Right lung (tissue), 5 donors: ENCODE data around the gene HMCN1. TPM values are rescaled to one million over a fixed set of nuclear protein-coding genes. Genes with fewer than 3 reads are reported as not detected.

ENCODE experiments used
- DNase-seq, 2 donors: peaks; one replicate each; pipeline ENCODE4 v3.0.0-alpha.2; 2013
- polyA plus RNA-seq, 5 donors: library from polyadenylated mRNA; unstranded; fragments of 120-200 nt; gene quantifications; one replicate each; pipeline versions ENCODE4 v1.2.1 to v1.2.3, GENCODE V29; 2013; ENCODE audit warnings: inconsistent platforms in 1 of 5, low replicate concordance in 1 of 5; ENCODE audit not compliant: insufficient read length in 5 of 5, insufficient read depth in 1 of 5

Gene HMCN1
- polyA plus RNA-seq, 5 donors, result 28.1 to 56.5 (median 45.8) TPM

DNA sequence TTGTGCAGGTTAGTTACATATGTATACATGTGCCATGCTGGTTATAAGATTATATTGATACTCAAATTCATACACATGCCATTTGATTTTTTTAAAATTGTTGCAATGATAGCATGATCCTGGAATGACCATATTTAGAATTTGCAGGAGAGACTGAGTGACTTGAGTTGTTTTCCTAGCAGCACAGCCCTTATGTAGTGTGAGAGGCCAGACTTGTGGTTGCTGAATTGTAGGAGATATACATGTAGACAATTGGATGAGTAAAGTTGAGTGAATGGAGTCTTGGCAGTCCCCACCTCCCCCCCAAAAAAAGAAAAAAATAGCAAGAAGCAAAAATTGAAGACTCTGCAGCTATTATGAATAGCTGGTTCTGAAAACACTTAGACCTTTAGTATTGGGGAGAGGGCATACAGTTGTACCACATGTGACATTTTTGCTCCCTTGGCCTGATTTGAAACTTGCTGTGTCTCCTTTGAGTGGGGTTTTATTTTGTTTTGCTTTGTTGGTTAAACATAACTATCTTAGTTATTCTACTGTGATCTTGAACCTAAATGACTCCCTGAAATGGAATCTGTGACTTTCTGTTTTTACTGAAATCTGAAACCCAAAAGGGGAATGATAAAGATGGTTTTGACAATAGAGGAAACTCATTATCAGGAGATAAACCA lies 280.3 kb downstream of the HMCN1 start:
- no peak for DNase-seq

DNA sequence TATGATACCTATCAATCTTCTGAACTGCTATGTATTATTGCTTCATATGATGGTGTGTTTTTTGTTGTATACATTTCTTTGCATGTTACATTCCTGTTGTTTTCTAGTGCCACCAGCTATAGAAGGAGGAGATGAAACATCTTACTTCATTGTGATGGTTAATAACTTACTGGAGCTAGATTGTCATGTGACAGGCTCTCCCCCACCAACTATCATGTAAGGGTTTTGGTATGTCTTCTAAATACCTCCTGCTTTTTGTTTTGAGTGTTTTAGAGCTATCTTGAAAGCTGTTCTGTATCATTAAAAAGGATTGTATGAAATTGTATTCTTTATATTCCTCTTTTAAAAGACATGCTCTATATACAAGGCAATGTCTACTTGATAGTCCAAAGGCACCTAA lies 282.7 kb downstream of the HMCN1 start:
- no peak for DNase-seq

DNA sequence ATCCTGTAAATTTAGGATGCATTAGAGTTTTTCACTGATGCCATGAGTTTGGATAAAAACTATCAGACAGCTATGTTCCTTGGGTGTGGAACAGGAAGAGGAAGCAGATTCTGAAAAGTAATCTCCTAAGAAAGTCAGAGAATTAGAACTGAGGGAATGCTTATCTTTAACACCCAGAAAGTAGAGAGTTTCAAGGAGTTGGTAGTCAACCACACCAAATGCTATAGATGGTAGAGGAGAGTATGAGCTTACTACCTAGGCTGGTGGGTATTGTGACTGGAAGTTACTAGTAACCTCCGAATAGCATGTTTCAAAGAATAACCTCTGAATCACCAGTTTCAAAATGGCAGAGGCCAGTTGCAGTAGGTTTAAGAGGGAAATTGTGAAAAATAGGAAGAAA lies 288.0 kb downstream of the HMCN1 start:
- DNase-seq, result no peak

DNA sequence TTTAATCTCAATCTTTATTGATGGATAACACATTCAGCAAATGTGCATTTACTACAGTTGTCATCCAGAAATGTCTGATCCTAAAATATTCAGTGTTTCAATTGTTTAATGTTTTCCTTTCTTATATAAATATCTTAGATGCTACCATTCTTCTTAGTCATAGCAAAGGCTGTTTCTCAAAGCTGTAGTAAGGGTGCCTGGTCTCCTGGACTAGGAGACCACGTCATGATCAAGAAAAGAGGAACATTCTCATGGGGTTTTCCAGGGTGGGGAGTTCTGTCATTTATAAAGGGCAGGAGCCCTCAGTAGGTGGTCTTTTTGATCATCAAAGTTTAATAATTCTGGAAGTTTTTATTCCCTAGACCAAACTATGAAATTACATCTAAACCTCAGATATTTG lies 292.8 kb downstream of the HMCN1 start:
- DNase-seq, result no peak

DNA sequence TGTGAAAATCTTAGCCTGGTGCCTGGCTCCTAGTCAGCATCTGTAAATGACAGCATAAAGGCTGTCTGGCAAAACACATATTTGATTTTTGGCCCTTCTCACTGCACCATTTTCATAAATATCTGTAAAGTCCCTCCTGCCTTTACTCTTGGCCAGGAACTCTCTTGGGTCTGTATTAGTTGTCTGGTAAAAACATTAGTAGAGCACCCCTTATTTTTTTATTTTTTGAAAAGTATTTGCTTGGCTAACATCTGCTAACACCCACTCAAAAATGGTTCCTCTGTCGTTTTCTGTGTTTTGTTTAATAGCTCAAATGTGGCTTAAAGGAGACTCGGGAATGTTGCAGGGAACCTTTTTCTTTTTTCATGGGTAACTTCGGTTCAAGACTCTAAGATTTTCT lies 293.4 kb downstream of the HMCN1 start:
- DNase-seq, result no peak

DNA sequence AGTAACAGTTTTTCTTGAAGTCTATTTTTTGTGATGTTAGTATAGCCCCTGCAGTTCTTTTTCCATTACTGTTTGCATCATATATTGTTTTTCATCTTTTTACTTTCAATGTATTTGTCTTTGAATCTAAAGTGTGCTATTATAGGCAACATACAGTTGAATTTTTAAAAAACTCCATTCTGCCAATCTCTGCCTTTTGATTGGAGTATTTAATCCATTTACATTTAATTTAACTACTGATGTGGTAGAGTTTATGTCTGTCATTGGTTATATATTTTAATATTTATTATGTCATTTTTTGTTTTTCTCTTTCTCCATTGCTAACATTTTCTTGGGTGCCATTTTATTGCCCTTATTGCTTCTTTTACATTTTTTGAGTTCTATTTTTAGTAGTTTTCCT lies 296.3 kb downstream of the HMCN1 start:
- no peak for DNase-seq

DNA sequence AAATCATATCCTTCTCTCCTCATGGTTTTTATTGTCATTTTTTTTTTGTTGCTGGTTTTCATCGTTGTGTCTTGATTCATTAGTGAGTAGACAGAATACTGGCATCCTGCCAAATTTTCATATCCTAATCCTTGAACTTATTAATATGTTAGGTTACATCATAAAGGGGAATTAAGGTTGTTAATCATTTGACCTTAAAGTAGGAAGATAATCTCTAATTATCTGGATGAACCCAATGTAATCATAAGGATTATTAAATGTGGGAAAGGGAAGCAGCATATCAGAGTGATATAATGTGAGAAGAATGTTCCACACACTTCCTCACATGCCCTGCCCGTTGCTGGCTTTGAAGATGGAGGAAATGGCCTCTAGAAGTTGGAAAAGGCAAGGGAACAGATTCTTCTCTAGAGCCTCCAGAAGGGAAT lies 299.7 kb downstream of the HMCN1 start:
- DNase-seq, result no peak

DNA sequence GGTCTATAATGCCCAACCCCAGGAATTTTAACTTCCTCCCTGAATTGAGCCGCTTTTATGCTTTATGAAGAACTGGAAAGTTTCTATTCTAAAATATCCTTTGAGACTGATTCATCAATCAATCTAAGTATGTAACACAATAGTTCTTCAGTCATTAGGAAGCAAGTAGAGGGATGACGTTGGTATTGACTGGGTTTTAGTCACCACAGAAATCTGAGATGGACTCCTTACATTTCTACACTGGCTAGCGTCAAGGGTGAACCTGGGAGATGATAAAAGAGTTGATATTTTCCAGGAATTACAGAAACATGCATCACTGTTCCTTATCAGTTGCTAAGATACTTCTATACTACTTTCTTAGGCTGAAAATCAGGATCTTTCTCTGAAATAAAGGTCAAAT lies 308.0 kb downstream of the HMCN1 start:
- no peak for DNase-seq

DNA sequence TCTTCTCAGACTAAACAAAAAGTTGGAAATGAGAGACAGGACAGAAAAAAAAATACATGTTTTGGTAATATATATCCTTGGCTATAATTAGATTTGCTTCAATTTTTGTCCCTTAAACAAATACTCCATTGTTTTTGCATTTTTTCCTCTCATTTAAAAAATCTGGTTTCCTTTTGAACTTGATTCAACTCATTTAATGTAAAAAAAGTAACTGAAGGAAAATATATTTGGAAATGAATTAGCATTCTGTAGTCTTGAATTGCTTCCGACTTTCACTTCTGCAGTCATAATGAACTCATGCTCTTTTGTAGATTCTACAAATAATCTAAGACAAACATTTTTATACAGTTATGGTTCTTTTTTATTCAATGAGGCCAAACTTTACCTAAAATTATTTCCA lies 309.1 kb downstream of the HMCN1 start:
- no peak for DNase-seq

DNA sequence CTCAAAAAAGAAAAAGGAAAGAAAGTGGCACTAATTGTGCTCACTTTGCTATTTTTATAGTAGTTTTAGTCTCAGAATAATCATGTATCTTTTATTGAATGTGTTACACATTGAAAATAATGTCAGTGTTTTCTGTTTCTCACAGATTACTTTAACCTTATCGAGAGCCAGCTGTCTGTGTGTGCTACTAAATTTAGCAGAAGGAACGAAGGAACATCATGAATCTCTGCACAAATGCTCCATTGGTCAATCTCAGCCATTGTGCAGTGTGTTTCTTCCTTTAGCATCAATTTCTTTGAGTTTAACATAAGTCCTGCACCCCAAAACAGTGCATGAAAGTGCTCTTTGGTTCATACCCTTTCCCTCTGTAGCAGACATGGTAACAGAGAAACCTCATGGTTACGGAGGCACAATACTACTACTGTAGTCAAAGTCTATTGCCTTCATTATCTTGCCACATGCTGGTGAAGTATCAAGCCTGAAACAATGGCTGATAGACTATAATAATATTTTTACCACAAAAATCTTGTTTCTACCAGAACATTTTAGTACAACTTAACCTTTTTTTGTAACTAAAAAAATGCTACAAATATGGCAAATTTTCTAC lies 310.0 kb downstream of the HMCN1 start:
- no peak for DNase-seq

DNA sequence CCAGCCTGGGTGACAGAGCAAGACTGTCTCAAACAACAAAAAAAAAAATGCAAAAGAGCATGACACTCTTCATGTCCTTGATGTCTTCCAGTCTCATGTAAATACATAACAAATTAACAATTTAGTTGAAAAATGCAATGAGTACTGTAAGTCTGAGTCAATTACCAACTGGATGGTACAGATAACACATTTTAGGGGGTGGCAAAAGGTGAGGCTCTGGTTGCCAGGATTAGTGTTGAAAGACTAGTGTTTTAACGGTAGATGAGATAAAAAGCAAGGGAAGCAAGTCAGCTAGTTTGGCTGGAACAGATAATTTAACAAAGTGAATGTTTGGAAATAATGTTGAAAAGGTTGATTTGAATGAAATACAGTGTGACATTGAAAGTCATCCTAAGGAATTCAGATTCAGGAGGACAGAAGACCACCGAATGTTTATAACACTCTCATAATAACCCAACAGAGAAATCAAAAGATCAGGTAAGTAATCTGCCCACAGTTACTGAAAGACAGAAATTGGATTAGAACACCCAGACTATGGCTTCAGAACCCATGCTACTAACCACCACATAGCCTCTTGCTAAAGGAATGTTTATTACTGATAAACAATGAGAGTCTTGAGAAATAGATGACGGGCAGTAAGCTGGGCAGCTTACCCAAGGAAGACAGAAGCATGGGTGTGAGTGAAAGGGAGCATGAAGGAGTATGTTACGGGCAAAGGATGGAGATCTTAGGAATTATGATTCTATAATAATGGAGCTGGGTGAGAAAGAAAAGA lies 312.4 kb downstream of the HMCN1 start:
- no peak for DNase-seq

DNA sequence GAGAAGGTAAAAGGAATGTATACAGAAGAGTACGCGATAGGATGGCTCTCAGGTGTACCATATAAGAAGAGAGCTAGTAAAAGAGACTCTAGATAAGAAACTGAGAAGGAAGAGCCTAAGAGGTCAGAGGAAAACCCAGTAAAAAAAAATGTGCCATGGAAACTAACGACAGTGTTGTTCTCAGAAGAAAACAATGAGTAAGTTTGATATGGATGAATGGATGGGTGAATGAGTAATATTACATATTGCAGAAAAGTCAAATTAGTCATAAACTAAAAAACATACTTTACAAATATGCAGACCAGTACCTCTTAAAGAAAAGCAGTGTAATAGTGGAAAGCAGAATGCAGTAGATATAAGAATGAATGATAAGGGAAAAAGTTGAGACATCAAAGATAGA lies 316.2 kb downstream of the HMCN1 start:
- DNase-seq, result no peak

DNA sequence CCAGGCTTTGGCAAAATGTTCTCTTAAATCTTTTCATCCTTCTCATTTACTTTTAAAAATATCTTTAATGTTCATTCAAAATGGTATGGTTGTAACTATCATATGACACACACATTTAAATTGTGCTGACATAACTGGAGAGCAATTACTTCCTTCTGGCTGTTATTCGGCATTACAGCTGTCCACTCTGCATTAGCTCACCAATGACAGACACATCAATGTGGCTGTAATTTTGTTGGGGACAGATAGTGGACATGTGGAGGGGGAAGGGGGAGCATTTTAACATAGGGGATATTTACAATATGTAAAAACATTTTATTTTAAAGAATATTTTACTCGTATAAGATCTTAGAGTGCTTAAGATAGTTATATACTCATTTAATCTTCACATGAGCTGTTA lies 319.8 kb downstream of the HMCN1 start:
- no peak for DNase-seq

DNA sequence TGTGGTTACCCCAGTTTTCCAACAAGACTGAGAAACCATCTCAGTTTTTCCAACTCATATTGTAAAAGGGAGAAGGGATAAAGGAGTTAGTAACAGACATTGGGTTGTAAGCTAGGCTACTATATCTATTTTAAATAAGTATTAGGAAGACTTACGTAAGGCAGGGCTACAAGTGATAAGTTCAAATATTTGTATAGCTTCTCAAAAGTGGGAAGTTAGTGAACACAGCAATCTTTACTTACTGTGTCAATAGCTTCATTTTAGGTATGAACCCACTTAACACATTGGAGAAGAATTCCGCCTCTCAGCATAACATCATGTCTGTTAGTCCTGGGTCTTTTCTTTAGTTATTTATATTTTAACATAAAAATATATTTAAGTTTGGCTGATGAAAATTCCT lies 320.7 kb downstream of the HMCN1 start:
- no peak for DNase-seq

DNA sequence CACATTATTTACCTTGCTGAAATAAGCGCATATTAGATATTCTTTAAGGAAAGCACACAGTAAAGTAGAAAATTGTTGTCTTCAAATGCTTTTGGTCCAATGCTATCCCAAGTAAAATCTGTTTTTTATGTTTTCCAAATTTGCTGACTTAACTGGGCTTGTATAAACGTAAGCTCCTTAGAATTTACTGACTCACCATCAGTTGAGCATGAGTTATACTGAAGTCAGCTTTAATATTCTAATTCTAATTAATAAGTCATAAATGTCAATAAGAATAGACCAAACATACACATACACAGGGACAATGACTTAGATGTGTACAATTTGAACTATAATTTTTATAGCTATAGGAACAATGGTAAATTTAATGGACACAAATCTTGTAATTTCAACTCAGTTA lies 321.7 kb downstream of the HMCN1 start:
- DNase-seq, result no peak

DNA sequence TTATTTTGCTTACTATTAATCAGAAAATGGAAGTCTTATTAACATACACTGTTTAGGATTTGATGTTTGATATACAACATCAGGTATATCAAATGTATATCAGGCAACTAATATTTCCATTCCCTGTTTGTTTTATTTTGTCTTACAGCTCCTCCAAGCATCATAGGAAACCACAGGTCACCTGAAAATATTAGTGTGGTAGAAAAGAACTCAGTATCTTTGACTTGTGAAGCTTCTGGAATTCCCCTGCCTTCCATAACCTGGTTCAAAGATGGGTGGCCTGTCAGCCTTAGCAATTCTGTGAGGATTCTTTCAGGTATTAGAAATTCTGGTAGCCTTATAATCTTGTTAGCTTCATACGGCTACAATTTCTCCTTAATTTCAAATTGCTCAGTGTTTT lies 322.9 kb downstream of the HMCN1 start:
- no peak for DNase-seq

DNA sequence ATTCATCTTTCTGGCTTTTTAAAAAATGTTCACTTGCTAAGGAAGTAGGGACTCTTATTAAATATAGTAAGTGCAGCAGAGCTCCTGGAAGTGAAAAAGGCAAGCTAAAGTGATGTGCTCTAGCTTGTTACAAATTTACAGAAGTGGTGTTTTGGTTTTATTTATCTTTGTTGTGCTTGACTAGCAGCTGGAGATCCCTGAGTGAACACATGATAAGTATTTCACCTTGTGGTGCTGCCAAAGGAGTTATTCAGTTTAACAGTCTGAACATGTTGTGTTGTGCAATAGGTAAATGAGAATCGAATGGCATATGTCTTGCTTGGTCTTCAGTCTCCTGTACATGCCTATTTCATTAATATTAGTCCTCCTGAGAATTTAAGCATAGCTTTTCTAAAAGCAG lies 325.1 kb downstream of the HMCN1 start:
- no peak for DNase-seq

DNA sequence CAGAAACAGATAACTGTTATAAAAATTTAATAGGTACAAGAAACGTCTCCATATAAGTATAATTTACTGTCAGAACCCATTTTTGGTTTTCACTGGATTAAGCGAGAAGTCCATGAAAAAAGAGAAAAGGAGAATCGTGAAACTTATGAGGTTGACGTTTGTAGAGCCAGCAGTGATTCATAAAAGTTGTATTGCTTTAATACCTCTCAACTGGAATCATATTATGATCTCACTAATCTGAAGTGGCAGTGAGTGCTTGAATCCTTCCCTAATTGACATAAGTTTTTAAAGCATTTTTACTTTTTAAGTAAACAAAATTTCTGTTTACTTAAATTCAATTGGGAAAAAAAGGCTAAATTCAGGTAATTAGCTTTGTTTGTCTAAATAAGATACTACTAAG lies 325.6 kb downstream of the HMCN1 start:
- no peak for DNase-seq

DNA sequence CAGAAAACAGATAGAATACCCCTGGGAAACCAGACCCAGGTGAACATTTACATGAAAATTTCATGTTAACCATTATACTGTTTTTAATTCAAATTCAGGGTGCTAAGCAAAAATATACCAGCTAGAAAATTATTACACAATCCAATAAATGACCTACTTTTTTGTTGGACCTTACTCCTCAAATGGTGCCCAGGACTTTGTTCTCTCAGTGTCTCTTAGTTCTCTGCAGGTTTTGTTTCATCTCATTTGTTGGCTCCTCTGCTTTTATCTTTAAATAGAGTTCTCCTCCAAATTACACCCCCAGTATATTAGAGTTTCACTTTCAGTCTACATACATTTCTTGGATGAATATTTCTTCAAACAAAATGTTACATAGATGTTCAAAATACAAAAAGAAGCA lies 326.0 kb downstream of the HMCN1 start:
- no peak for DNase-seq

DNA sequence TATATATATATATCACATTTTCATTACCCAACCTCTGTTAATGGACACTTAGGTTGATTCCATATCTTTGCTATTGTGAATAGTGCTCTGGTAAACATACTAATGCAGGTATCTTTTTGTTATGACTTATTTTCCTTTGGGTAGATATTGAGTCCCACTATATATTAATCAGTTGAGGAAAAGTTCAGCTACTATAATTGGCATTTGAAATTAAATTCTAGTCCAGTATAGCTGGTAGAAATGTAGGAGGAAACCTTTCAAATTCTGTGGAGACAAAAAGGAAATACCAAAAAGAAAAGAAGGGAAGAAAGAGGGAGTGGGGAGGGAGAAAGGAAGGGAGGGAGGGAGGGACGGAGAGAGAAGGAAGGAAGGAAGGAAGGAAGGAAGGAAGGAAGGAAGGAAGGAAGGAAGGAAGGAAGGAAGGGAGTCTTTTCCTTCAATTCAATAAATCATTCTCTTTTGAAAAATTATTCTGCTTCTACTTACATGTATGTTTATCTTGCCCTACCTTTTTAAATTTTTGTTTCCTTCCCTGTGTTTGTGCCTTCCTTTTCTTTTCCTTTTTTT lies 329.0 kb downstream of the HMCN1 start:
- no peak for DNase-seq

DNA sequence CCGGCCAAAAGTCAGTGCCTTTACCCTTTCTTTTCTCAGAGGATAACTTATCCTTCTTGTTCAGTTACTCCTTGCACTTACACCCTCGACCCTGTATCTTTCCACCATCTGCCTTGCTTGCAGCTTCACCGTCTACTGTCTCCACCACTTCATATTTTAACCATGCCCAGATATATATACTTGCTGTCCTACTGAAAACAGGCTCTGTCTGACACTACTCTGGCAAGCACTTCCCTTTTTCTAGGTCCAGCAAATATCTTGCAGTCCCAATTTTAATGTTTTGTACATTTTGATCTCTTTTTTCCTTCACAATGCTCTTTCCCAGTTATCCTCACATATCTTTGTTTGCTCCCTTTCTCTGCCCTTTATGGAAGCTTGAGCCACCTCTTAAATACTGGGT lies 332.2 kb downstream of the HMCN1 start:
- no peak for DNase-seq

DNA sequence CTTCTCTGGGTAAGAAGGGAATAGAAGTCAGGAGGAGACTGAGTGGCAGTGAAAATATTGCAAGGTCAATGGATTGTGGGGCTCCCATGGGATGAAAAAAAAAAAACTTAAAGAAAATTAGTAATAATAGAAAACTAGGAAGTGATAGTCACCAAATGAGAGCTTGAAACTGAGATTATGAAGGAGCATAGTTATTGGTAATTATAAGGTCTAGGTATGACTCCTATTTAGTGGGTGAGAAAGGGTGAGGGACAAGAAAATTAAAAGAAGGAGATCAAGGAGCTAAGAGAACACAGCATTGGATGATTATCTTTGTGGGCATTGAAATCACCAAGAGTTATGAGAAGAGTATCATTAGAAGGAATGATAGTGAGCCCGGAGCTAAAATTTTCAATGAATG lies 339.5 kb downstream of the HMCN1 start:
- DNase-seq, result no peak

DNA sequence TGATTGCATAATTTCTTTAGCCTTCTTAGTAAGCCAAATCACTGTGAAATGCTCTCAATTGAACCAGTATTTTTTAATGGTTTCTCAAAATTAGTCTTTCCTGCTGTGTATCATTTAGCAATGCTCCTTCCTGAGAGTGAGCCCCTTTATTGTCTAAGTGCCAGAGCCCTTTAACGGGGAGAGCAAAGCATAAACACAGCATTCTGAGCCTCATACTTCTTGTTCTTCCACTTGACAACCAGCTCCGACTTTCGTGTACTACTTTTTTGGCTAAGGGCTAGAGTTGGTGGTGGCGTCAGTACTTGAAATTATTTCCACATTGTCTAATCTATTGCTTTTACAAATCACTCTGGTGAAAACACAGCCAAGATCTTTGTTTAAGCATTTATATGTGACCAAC lies 341.8 kb downstream of the HMCN1 start:
- DNase-seq, result no peak
